Sigmoid colon (tissue), 4 donors: ENCODE data around the gene CHAF1B.

Experiments
- POLR2A ChIP-seq, 2 donors: fragments of 450-650 bp; IDR thresholded peaks; one replicate each; pipeline ENCODE4 v1.6.1; 2016; ENCODE audit warnings: antibody characterized with exemption in 2 of 2, mild to moderate bottlenecking in 2 of 2, moderate library complexity in 2 of 2
- POLR2AphosphoS5 ChIP-seq, 4 donors: sonication (generic); formaldehyde crosslinking; IDR thresholded peaks; one replicate each; pipeline ENCODE4 v1.6.1; 2017; ENCODE audit warnings: antibody characterized with exemption in 4 of 4
- TF ChIP-seq, protein P1 (sequence below), 4 experiments: fragments of 450-650 bp in 3 of 4; fragments of 200-600 bp in 1 of 4; IDR thresholded peaks; one replicate each; pipeline ENCODE4 v1.5.1; 2016 to 2019; ENCODE audit warnings: antibody characterized with exemption in 4 of 4, mild to moderate bottlenecking in 3 of 4, moderate library complexity in 2 of 4

DNA sequence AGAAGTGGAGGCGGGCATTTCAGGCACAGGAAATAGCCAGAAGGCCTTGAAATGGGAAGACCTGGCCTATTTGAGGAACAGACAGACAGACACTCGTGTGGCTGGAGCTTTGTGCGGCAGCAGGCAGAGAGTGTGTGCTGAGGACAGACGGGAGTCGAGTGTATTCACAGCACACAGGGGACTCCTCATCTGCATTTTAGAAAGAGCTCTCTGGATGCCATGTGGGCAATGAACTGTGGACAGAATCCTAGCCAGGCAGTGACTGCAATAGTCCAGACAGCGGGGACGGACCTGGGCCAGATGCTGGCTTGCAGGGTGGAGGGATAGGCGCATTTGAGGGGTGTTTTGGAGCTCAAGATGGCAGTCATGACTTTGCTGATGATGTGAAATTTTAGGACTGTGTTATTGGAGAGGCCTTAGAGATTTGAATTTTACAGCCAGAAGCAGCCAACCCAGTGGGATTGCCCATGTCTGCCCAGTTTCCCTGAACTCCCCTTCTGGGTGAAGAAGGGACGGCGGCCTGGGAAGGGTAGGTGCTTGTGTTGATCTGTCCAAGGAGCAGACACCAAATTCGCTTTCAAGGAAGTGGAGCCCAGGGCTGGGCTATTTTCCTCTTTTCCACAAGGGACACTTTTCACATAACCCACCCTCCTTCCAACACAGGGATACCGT is 43.7 kb downstream of the CHAF1B start:
- TF ChIP-seq POLR2A (IDR thresholded peaks at IDR 0.05) (no peak), POLR2AphosphoS5 (IDR thresholded peaks at IDR 0.05) (no peak)
- TF ChIP-seq, protein P1, sequence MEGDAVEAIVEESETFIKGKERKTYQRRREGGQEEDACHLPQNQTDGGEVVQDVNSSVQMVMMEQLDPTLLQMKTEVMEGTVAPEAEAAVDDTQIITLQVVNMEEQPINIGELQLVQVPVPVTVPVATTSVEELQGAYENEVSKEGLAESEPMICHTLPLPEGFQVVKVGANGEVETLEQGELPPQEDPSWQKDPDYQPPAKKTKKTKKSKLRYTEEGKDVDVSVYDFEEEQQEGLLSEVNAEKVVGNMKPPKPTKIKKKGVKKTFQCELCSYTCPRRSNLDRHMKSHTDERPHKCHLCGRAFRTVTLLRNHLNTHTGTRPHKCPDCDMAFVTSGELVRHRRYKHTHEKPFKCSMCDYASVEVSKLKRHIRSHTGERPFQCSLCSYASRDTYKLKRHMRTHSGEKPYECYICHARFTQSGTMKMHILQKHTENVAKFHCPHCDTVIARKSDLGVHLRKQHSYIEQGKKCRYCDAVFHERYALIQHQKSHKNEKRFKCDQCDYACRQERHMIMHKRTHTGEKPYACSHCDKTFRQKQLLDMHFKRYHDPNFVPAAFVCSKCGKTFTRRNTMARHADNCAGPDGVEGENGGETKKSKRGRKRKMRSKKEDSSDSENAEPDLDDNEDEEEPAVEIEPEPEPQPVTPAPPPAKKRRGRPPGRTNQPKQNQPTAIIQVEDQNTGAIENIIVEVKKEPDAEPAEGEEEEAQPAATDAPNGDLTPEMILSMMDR (IDR thresholded peaks at IDR 0.05) = no peak
